ENCODE results near the gene EPX.

DNA sequence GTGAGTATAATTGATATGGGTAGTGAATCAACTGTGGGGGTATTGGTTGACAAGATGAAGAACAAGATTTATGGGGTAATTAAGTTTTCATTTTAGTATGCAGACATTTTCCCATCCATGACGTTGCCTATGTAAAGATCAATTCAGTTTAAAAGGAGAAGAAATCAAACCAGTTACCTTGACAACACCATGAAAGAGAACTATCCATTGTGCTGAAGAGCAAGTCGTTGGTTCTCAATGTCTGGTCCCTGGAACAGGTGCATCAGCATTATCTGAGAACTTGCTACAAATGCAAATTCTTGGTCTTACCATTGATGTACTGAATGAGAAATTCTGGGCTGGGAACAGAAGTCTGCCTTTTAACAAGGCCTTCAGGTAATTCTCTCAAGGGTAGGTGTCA, 26.5 kb upstream of the EPX start:
- TF ChIP-seq TCF12 (IDR thresholded peaks at IDR 0.05; ENCODE audit: low read depth) (no peak), TAF1 (IDR thresholded peaks at IDR 0.05; ENCODE audit: low read depth) (no peak), ZBTB7A (IDR thresholded peaks at IDR 0.05; ENCODE audit: low read depth) (no peak), YY1 (IDR thresholded peaks at IDR 0.05; ENCODE audit: low read depth) (no peak), RAD21 (IDR thresholded peaks at IDR 0.05; ENCODE audit: low read depth) (no peak), EP300 (IDR thresholded peaks at IDR 0.05; ENCODE audit: borderline replicate concordance) (no peak), EGR1 (IDR thresholded peaks at IDR 0.05) (no peak), NFIC (IDR thresholded peaks at IDR 0.05) (no peak), FOXM1 (IDR thresholded peaks at IDR 0.05; ENCODE audit: borderline replicate concordance, low read depth) (no peak)
- TF ChIP-seq, protein P1, sequence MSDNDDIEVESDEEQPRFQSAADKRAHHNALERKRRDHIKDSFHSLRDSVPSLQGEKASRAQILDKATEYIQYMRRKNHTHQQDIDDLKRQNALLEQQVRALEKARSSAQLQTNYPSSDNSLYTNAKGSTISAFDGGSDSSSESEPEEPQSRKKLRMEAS (IDR thresholded peaks at IDR 0.05) = no peak
- TF ChIP-seq, protein P2, sequence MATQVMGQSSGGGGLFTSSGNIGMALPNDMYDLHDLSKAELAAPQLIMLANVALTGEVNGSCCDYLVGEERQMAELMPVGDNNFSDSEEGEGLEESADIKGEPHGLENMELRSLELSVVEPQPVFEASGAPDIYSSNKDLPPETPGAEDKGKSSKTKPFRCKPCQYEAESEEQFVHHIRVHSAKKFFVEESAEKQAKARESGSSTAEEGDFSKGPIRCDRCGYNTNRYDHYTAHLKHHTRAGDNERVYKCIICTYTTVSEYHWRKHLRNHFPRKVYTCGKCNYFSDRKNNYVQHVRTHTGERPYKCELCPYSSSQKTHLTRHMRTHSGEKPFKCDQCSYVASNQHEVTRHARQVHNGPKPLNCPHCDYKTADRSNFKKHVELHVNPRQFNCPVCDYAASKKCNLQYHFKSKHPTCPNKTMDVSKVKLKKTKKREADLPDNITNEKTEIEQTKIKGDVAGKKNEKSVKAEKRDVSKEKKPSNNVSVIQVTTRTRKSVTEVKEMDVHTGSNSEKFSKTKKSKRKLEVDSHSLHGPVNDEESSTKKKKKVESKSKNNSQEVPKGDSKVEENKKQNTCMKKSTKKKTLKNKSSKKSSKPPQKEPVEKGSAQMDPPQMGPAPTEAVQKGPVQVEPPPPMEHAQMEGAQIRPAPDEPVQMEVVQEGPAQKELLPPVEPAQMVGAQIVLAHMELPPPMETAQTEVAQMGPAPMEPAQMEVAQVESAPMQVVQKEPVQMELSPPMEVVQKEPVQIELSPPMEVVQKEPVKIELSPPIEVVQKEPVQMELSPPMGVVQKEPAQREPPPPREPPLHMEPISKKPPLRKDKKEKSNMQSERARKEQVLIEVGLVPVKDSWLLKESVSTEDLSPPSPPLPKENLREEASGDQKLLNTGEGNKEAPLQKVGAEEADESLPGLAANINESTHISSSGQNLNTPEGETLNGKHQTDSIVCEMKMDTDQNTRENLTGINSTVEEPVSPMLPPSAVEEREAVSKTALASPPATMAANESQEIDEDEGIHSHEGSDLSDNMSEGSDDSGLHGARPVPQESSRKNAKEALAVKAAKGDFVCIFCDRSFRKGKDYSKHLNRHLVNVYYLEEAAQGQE (IDR thresholded peaks at IDR 0.05; ENCODE audit: low read depth) = peak; percentile 87

Measured in Ishikawa (cell line).